Loucy (cell line): Measurements from ENCODE around the gene PDE8B.

Experiments used
- H2AFZ ChIP-seq: fragments of 200-600 bp; sonication (generic); 2 replicates; pipeline ENCODE4 v1.6.0; 2016; ENCODE audit warnings: antibody characterized with exemption, mild to moderate bottlenecking, low read length, moderate library complexity
- H3F3A ChIP-seq: fragments of 200-600 bp; 2 replicates; pipeline ENCODE4 v1.6.0; 2016; ENCODE audit warnings: antibody characterized with exemption, low read depth, mild to moderate bottlenecking
- H3K27me3 ChIP-seq: fragments of 200-600 bp; sonication (generic); 2 replicates; pipeline ENCODE4 v1.6.1; 2014; ENCODE audit warnings: low read length, mild to moderate bottlenecking; ENCODE audit not compliant: insufficient read depth, poor library complexity, severe bottlenecking
- H3K36me3 ChIP-seq: fragments of 200-600 bp; sonication (generic); 2 replicates; pipeline ENCODE4 v1.6.1; 2016; ENCODE audit warnings: low read length; ENCODE audit not compliant: insufficient read depth
- H3K4me1 ChIP-seq: fragments of 200-600 bp; sonication (generic); 2 replicates; pipeline ENCODE4 v1.5.1; 2014; ENCODE audit warnings: low read length, mild to moderate bottlenecking; ENCODE audit not compliant: insufficient read depth, poor library complexity, severe bottlenecking
- H3K4me2 ChIP-seq: fragments of 200-600 bp; sonication (generic); 2 replicates; pipeline ENCODE4 v1.6.0; 2014; ENCODE audit warnings: antibody characterized with exemption, low read length, low read depth, mild to moderate bottlenecking; ENCODE audit not compliant: poor library complexity, severe bottlenecking
- H3K4me3 ChIP-seq: fragments of 200-600 bp; sonication (generic); 2 replicates; pipeline ENCODE4 v1.5.1; 2014; ENCODE audit warnings: low read length, mild to moderate bottlenecking, mixed read lengths; ENCODE audit not compliant: poor library complexity, severe bottlenecking
- H3K79me2 ChIP-seq: fragments of 200-600 bp; sonication (generic); 2 replicates; pipeline ENCODE4 v1.6.1; 2014; ENCODE audit warnings: low read length; ENCODE audit not compliant: insufficient read depth
- H3K9ac ChIP-seq: fragments of 200-600 bp; sonication (generic); 2 replicates; pipeline ENCODE4 v1.6.0; 2014; ENCODE audit warnings: mild to moderate bottlenecking, low read depth, low read length, moderate library complexity; ENCODE audit not compliant: poor library complexity, severe bottlenecking
- H3K9me2 ChIP-seq: fragments of 200-600 bp; sonication (generic); replicated peaks from 2 replicates; pipeline ENCODE4 v1.6.1; 2016; ENCODE audit warnings: low read depth, low read length, mixed read lengths
- H3K9me3 ChIP-seq: fragments of 200-600 bp; sonication (generic); 2 replicates; pipeline ENCODE4 v1.6.1; 2014; ENCODE audit warnings: mild to moderate bottlenecking, antibody characterized with exemption, low read length, low read depth; ENCODE audit not compliant: insufficient read depth
- H4K20me1 ChIP-seq: fragments of 200-600 bp; sonication (generic); 2 replicates; pipeline ENCODE4 v1.6.0; 2014; ENCODE audit warnings: antibody characterized with exemption, low read length, mild to moderate bottlenecking; ENCODE audit not compliant: insufficient read depth, poor library complexity, severe bottlenecking
- CTCF ChIP-seq: fragments of 200-600 bp; sonication (generic); conservative IDR thresholded peaks from 2 replicates; pipeline ENCODE4 v1.5.1; 2014; ENCODE audit warnings: mild to moderate bottlenecking, antibody characterized with exemption, low read length
- EZH2phosphoT487 ChIP-seq: fragments of 200-600 bp; IDR thresholded peaks from 2 replicates; pipeline ENCODE4 v1.6.1; 2018; ENCODE audit warnings: antibody characterized with exemption, mild to moderate bottlenecking, moderate library complexity, borderline replicate concordance

PDE8B gene

DNA sequence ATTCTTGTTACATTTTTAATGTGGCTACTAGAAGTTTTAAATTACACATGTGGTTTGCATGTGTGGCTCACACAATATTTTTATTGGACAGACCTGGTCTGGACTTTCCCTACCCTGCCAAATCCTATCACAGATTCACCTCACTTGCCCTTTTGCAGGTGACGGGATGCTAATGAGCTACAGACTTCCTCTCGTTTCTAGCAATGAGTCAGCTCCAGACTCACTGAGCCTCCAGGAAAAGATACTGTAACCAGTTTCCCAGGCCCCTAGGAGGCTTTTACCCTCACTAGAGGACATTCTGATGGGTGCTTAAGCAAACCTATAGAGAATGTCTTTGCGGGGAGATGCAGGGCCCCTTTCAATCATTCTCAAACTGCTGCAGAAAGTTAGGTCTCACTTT lies 146.3 kb downstream of the PDE8B start:
- TF ChIP-seq EZH2phosphoT487 (no peak), CTCF (no peak)
- no peaks in the 10 kb centered on the region for H3K9me3 ChIP-seq
- no peaks in the 10 kb centered on the region for H3F3A ChIP-seq
- no peak overlapping the region for H3K4me3 ChIP-seq
- no peaks in the 10 kb centered on the region for H3K79me2 ChIP-seq
- H3K4me2 ChIP-seq = no peak overlapping the region
- peaks cover 6% of the 10 kb centered on the region for H3K4me1 ChIP-seq
- no peak overlapping the region for H2AFZ ChIP-seq
- no peaks in the 10 kb centered on the region for H3K27me3 ChIP-seq
- no peaks in the 10 kb centered on the region for H3K9me2 ChIP-seq
- no peak overlapping the region for H3K9ac ChIP-seq
- H3K36me3 ChIP-seq = no peaks in the 10 kb centered on the region
- H4K20me1 ChIP-seq = no peaks in the 10 kb centered on the region

GRCh38 chr5:77358255-77359205 lies 148.1 kb downstream of the PDE8B start:
- Histone ChIP-seq H3K9ac (no peak overlapping the region), H3K9me3 (no peaks in the 10 kb centered on the region), H3K79me2 (no peaks in the 10 kb centered on the region), H3F3A (no peaks in the 10 kb centered on the region), H4K20me1 (no peaks in the 10 kb centered on the region), H3K4me1 (peaks cover 6% of the 10 kb centered on the region), H3K4me2 (no peak overlapping the region), H3K27me3 (no peaks in the 10 kb centered on the region), H3K4me3 (no peak overlapping the region), H3K36me3 (no peaks in the 10 kb centered on the region), H3K9me2 (no peaks in the 10 kb centered on the region), H2AFZ (no peak overlapping the region)
- no peak for TF ChIP-seq EZH2phosphoT487
- no peak for TF ChIP-seq CTCF

DNA sequence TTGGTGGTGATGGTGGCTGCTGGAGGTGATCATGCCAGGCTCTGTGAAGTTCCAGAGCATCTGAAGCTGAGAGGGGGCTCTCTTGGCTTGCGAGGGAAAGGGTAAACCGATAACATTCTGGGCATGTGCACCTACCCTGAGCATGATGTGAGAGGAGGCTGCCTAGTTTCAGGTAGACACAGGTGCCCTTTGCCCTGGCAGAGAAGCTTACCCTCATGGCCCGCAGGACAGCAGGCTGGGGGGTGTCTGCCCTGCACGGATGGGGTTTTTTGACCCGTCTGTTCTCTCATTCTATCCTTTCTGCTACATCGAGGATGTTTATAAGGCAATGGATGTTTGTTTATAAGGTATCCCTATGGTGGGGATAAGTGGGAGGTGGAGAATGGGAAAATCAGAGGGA lies 148.8 kb downstream of the PDE8B start:
- Histone ChIP-seq H3K79me2 (no peaks in the 10 kb centered on the region), H2AFZ (no peak overlapping the region), H3K27me3 (no peaks in the 10 kb centered on the region), H3F3A (no peaks in the 10 kb centered on the region), H3K9me3 (no peaks in the 10 kb centered on the region), H3K9me2 (no peaks in the 10 kb centered on the region), H3K4me2 (no peak overlapping the region), H3K9ac (no peak overlapping the region), H4K20me1 (no peaks in the 10 kb centered on the region), H3K4me3 (no peak overlapping the region), H3K4me1 (peaks cover 6% of the 10 kb centered on the region), H3K36me3 (no peaks in the 10 kb centered on the region)
- TF ChIP-seq CTCF (no peak), EZH2phosphoT487 (no peak)
